Keratinocyte (primary cell): Measurements from ENCODE around the gene DCAF8. TPM values are rescaled to one million over a fixed set of nuclear protein-coding genes. Genes with fewer than 3 reads are reported as not detected.

Experiments used
- DNase-seq: peaks from one replicate; pipeline ENCODE4 v3.0.0-alpha.2; 2011; ENCODE audit warnings: low read depth, missing footprints, low spot score
- FAIRE-seq: peaks from 2 replicates; lab custom pipeline; 2011; peaks lifted over from hg19 to GRCh38; lab: Jason Lieb, UNC
- H2AFZ ChIP-seq: 2 replicates; pipeline ENCODE4 v1.6.0; 2012; ENCODE audit warnings: low read length, control low read depth, inconsistent platforms; ENCODE audit not compliant: control insufficient read depth
- H3K27ac ChIP-seq: 2 replicates; pipeline ENCODE4 v1.5.1; 2011; ENCODE audit warnings: low read length; ENCODE audit not compliant: control insufficient read depth, insufficient read depth
- H3K27me3 ChIP-seq: 3 replicates; pipeline ENCODE4 v1.6.0; 2011; ENCODE audit warnings: low read length; ENCODE audit not compliant: control insufficient read depth, insufficient read depth; ENCODE audit errors: extremely low read depth
- H3K36me3 ChIP-seq, 2 experiments: 2 replicates in 1 of 2; 3 replicates in 1 of 2; pipeline ENCODE4 v1.5.1; 2011; ENCODE audit warnings: low read length in 2 of 2, mild to moderate bottlenecking in 1 of 2; ENCODE audit not compliant: control insufficient read depth in 2 of 2, insufficient read depth in 2 of 2; ENCODE audit errors: extremely low read depth in 1 of 2
- H3K4me1 ChIP-seq: 3 replicates; pipeline ENCODE4 v1.5.1; 2011; ENCODE audit warnings: low read length; ENCODE audit not compliant: control insufficient read depth, insufficient read depth; ENCODE audit errors: extremely low read depth
- H3K4me2 ChIP-seq: 3 replicates; pipeline ENCODE4 v1.6.0; 2011; ENCODE audit warnings: low read depth, low read length; ENCODE audit not compliant: control insufficient read depth, insufficient read depth; ENCODE audit errors: extremely low read depth
- H3K4me3 ChIP-seq, 3 experiments: fragments of 200-600 bp in 1 of 3; sonication (generic) in 1 of 3; 2 replicates in 2 of 3; 3 replicates in 1 of 3; pipeline ENCODE4 v1.5.1; 2011 to 2016; ENCODE audit warnings: low read length in 3 of 3, mild to moderate bottlenecking in 3 of 3, control low read depth in 2 of 3, inconsistent platforms in 1 of 3, low read depth in 1 of 3, mixed read lengths in 1 of 3, mixed run types in 1 of 3, moderate library complexity in 1 of 3; ENCODE audit not compliant: control insufficient read depth in 2 of 3, insufficient read depth in 2 of 3; ENCODE audit errors: extremely low read depth in 1 of 3
- H3K79me2 ChIP-seq: 2 replicates; pipeline ENCODE4 v1.6.0; 2012; ENCODE audit warnings: low read length; ENCODE audit not compliant: control insufficient read depth, insufficient read depth
- H3K9ac ChIP-seq: 3 replicates; pipeline ENCODE4 v1.6.0; 2011; ENCODE audit warnings: low read length; ENCODE audit not compliant: control insufficient read depth, insufficient read depth; ENCODE audit errors: extremely low read depth
- H3K9me1 ChIP-seq: 3 replicates; pipeline ENCODE4 v1.6.0; 2011; ENCODE audit warnings: low read length; ENCODE audit not compliant: control insufficient read depth, insufficient read depth; ENCODE audit errors: extremely low read depth
- H3K9me3 ChIP-seq: 2 replicates; pipeline ENCODE4 v1.5.1; 2012; ENCODE audit warnings: low read depth, low read length; ENCODE audit not compliant: control insufficient read depth
- H4K20me1 ChIP-seq: 3 replicates; pipeline ENCODE4 v1.6.0; 2011; ENCODE audit warnings: low read length; ENCODE audit not compliant: control insufficient read depth, insufficient read depth; ENCODE audit errors: extremely low read depth
- EZH2 ChIP-seq: IDR thresholded peaks from one replicate; pipeline ENCODE4 v1.6.1; 2012; ENCODE audit warnings: inconsistent platforms, mild to moderate bottlenecking, low read length, moderate library complexity
- dilution Hi-C: fragments of 300-500 bp; cut with MboI; formaldehyde crosslinking; loops from one replicate; pipeline ENCODE4 v1.7.0; 2020; ENCODE audit warnings: low sequenced_read_pairs; ENCODE audit not compliant: extremely low pct_ligation_motif_present
- polyA plus RNA-seq, 5 experiments: library from polyadenylated mRNA; depleted of rRNA in 3 of 5; stranded (reverse) in 3 of 5; stranded (forward) in 1 of 5; unstranded in 1 of 5; fragments of >200 nt; gene quantifications; 1 replicate in 1 of 5; 2 replicates in 3 of 5; 3 replicates in 1 of 5; pipeline versions ENCODE4 v1.2.1 to v1.2.3, GENCODE V29; 2011 to 2012; ENCODE audit warnings: missing spikeins in 2 of 5, low read depth in 1 of 5, low replicate concordance in 1 of 5
- TF ChIP-seq, protein P1 (sequence below), 3 experiments: IDR thresholded peaks in 1 of 3; conservative IDR thresholded peaks in 1 of 3; optimal IDR thresholded peaks in 1 of 3; 2 replicates in 2 of 3; 3 replicates in 1 of 3; pipeline versions ENCODE3 to v1.5.1; 2011; ENCODE audit warnings: low read length in 3 of 3, mild to moderate bottlenecking in 3 of 3, moderate library complexity in 2 of 3, control low read depth in 1 of 3, inconsistent platforms in 1 of 3; ENCODE audit not compliant: insufficient read depth in 2 of 3; ENCODE audit errors: extremely low read depth in 1 of 3

The DCAF8 gene
- polyA plus RNA-seq, 1 donor (not counting 4 experiments of a cell fraction or from before 2014, with no cell fraction given) = 81.2 TPM

DNA sequence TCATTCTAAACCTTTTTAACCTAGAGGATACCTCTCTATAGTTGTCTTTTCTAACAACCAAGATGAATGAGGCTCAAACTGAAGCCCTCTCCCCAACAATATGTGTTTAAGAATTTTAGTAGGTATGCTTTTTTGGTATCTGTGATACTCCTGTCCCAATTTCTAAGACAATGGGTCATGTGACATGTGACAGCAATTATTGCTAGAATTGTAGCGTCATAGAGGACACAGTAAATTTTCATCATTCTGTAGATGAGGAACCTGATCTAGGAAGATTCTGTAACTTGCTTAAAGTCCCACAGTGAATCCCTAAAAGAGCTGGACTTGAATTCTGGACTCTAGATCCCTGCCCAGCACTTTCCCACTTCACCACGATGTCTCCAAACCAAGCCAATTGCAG is 83.6 kb downstream of the DCAF8 start:
- Histone ChIP-seq H3K27ac (no peak overlapping the region), H3K4me2 (no peak overlapping the region), H4K20me1 (no peaks in the 10 kb centered on the region), H3K9ac (no peak overlapping the region), H2AFZ (no peak overlapping the region), H3K9me3 (no peaks in the 10 kb centered on the region), H3K27me3 (no peaks in the 10 kb centered on the region), H3K79me2 (no peaks in the 10 kb centered on the region), H3K9me1 (no peaks in the 10 kb centered on the region), H3K4me1 (no peaks in the 10 kb centered on the region), H3K4me3 (no peak overlapping the region), H3K36me3 (no peaks in the 10 kb centered on the region)
- DNase-seq = no peak
- FAIRE-seq = no peak
- TF ChIP-seq EZH2 = no peak
- TF ChIP-seq, protein P1, sequence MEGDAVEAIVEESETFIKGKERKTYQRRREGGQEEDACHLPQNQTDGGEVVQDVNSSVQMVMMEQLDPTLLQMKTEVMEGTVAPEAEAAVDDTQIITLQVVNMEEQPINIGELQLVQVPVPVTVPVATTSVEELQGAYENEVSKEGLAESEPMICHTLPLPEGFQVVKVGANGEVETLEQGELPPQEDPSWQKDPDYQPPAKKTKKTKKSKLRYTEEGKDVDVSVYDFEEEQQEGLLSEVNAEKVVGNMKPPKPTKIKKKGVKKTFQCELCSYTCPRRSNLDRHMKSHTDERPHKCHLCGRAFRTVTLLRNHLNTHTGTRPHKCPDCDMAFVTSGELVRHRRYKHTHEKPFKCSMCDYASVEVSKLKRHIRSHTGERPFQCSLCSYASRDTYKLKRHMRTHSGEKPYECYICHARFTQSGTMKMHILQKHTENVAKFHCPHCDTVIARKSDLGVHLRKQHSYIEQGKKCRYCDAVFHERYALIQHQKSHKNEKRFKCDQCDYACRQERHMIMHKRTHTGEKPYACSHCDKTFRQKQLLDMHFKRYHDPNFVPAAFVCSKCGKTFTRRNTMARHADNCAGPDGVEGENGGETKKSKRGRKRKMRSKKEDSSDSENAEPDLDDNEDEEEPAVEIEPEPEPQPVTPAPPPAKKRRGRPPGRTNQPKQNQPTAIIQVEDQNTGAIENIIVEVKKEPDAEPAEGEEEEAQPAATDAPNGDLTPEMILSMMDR (optimal IDR thresholded peaks at IDR 0.05 in 1 of 3, IDR thresholded peaks at IDR 0.05 in 1 of 3, conservative IDR thresholded peaks at IDR 0.05 in 1 of 3; ENCODE audit: extremely low read depth in 1 of 3, insufficient read depth in 2 of 3, low read length in 3 of 3) = no peak
- dilution Hi-C loops = no loop called here

DNA sequence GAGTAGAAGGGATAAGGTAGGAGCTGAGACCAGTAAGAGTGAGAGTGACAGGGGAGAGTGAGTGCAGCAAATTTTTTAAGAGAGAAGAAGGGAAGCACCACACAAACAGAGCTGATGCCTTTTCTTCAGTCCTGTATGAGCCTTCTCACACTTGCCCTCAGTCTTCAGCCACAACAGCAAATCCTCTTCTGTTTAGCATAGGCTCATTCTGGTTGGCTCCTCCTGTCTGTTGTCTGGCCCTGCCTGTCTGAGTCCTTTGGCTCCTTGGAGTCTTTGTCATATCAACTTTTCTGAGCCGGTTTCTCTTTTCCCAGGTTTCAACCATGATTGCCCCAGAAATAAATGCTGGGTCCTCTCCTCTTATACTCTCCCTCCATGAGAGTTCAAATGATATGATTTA is 84.7 kb downstream of the DCAF8 start:
- no peaks in the 10 kb centered on the region for H4K20me1 ChIP-seq
- no peak overlapping the region for H3K4me3 ChIP-seq
- H2AFZ ChIP-seq = no peak overlapping the region
- no peak overlapping the region for H3K27ac ChIP-seq
- no peaks in the 10 kb centered on the region for H3K9me1 ChIP-seq
- TF ChIP-seq EZH2 = no peak
- TF ChIP-seq, protein P1 (optimal IDR thresholded peaks at IDR 0.05 in 1 of 3, IDR thresholded peaks at IDR 0.05 in 1 of 3, conservative IDR thresholded peaks at IDR 0.05 in 1 of 3; ENCODE audit: extremely low read depth in 1 of 3, insufficient read depth in 2 of 3, low read length in 3 of 3) = no peak
- H3K79me2 ChIP-seq = no peaks in the 10 kb centered on the region
- no peaks in the 10 kb centered on the region for H3K36me3 ChIP-seq
- H3K4me2 ChIP-seq = no peak overlapping the region
- FAIRE-seq (no peak), DNase-seq (no peak)
- no peaks in the 10 kb centered on the region for H3K27me3 ChIP-seq
- H3K4me1 ChIP-seq = no peaks in the 10 kb centered on the region
- dilution Hi-C loops = no loop called here
- no peak overlapping the region for H3K9ac ChIP-seq
- no peaks in the 10 kb centered on the region for H3K9me3 ChIP-seq
